Measurements from ENCODE around the gene TAOK2. TPM values are rescaled to one million over a fixed set of nuclear protein-coding genes. Genes with fewer than 3 reads are reported as not detected.

Gene TAOK2
- total RNA-seq (2021; ENCODE audit: unreplicated experiment) (99.4 TPM), Bru-seq, nascent RNA (percentile 88 among the genes with signal in this experiment), BruChase-seq, experiment 1, labeled RNA remaining after a 2-hour chase (percentile 95 among the genes with signal in this experiment), BruChase-seq, experiment 2, labeled RNA remaining after a 6-hour chase (percentile 95 among the genes with signal in this experiment)
- polyA plus RNA-seq (2012; ENCODE audit: insufficient read length) = 71.7 TPM
- long read RNA-seq, full-length matches to known transcripts = 32 of 132 reads
- long read RNA-seq, partial matches to known transcripts = 76 of 132 reads
- long read RNA-seq, other reads (novel, unspliced or antisense) = 24 of 132 reads

DNA sequence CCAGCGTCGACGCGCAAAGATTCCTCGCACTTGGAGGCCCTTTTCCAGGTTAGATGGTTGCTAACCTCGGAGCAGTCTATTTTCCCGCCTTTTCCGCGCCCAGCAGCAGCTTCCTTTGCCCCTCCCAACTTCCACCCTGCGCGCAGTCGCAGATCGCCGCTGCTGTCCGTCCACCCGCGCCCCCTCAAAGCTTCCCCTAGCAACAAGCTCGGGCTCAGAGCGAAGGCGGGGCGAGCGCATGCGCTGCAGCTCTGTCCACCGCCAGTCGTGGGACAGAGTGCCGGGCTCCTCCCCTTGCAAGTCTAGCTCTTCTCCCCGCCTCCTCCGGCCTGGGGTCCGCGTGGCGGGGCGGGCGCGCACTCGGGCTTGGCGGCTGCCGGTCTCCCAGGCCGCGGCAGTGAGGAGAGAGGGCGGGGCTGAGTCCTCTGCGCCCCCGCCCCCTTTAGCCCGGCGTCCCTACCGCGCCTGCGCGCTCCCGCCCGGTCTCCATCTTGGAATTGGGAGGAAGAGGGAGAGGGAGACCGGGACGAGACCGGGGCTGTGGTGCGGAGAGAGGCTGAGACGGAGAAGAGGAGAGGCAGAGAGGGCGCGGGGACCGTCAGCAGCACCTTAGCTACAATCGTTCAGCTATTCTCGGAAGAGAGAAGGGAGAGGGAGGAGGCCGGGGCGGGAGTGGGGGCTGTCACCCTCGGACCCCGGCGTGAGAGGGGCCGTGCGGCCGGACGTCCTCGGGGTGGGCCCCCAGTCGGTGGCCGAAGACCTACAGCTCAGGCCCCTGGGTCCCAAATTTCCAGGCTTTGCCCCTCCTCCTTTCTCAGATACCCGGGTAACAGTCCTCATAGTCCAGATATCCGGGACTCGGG is at the start of gene TAOK2:
Gene TAOK2, plus strand, starts transcription at position 485 of the 863 bp plus-strand sequence. CDS start 3,905 bp downstream, outside the sequence.
- intact Hi-C loops (cut with micrococcal nuclease; ENCODE audit: unreplicated experiment) (no loop called here), in situ Hi-C loops (cut with HindIII; ENCODE audit: low pct_unique_long_range_greater_than_20kb, low sequenced_read_pairs) (no loop called here)
- Histone ChIP-seq H3K9me3 (ENCODE audit: control insufficient read depth, insufficient read depth, low read depth, low read length) (no peaks in the 10 kb centered on the region), H3K4me1 (ENCODE audit: control insufficient read depth, insufficient read depth, low read length) (peaks cover 19% of the 10 kb centered on the region), H3K27me3 (ENCODE audit: control insufficient read depth, insufficient read depth, low read length) (no peaks in the 10 kb centered on the region), H3K4me3 (ENCODE audit: low read depth in 2 of 2, low read length in 2 of 2) (peak within 1 kb of the TSS; percentile 71 to 96), H3K27ac (ENCODE audit: low read length) (peak within 1 kb of the TSS; percentile 88), H3K36me3 (ENCODE audit: control insufficient read depth, insufficient read depth, low read length) (peaks cover 6% of the 10 kb centered on the region)
- no TSS peak for BruUV-seq (replicated peaks)
- ChIA-PET POLR2A (interaction anchor here (0.6 to 1.3 kb wide), 7 partner anchors 11 to 278 kb away, joined by 3 to 9 read pairs (median 5); partner anchors contain the start of gene TMEM219), CTCF (interaction anchor here (0.5 to 0.6 kb wide), 2 partner anchors 53 to 73 kb away, joined by 3 to 5 read pairs; no protein-coding TSS in a partner anchor)
- DNase-seq (ENCODE audit: low read depth, low spot score) (peak; percentile 81), ATAC-seq (peak; percentile 96)
- TF ChIP-seq SIN3A (IDR thresholded peaks at IDR 0.05; ENCODE audit: borderline replicate concordance, insufficient read depth, low read depth, low read length) (peak; percentile 90; the same call in 1 of the 2 replicates), TCF7L2 (IDR thresholded peaks at IDR 0.05; ENCODE audit: low read depth, low read length) (no peak), POLR2AphosphoS5 (IDR thresholded peaks at IDR 0.05; ENCODE audit: low read depth, low read length) (peak; percentile 96)
- TF ChIP-seq, protein P1, sequence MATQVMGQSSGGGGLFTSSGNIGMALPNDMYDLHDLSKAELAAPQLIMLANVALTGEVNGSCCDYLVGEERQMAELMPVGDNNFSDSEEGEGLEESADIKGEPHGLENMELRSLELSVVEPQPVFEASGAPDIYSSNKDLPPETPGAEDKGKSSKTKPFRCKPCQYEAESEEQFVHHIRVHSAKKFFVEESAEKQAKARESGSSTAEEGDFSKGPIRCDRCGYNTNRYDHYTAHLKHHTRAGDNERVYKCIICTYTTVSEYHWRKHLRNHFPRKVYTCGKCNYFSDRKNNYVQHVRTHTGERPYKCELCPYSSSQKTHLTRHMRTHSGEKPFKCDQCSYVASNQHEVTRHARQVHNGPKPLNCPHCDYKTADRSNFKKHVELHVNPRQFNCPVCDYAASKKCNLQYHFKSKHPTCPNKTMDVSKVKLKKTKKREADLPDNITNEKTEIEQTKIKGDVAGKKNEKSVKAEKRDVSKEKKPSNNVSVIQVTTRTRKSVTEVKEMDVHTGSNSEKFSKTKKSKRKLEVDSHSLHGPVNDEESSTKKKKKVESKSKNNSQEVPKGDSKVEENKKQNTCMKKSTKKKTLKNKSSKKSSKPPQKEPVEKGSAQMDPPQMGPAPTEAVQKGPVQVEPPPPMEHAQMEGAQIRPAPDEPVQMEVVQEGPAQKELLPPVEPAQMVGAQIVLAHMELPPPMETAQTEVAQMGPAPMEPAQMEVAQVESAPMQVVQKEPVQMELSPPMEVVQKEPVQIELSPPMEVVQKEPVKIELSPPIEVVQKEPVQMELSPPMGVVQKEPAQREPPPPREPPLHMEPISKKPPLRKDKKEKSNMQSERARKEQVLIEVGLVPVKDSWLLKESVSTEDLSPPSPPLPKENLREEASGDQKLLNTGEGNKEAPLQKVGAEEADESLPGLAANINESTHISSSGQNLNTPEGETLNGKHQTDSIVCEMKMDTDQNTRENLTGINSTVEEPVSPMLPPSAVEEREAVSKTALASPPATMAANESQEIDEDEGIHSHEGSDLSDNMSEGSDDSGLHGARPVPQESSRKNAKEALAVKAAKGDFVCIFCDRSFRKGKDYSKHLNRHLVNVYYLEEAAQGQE (IDR thresholded peaks at IDR 0.05; ENCODE audit: insufficient read depth in 1 of 2, low read depth in 2 of 2, low read length in 1 of 2) = no peak

DNA sequence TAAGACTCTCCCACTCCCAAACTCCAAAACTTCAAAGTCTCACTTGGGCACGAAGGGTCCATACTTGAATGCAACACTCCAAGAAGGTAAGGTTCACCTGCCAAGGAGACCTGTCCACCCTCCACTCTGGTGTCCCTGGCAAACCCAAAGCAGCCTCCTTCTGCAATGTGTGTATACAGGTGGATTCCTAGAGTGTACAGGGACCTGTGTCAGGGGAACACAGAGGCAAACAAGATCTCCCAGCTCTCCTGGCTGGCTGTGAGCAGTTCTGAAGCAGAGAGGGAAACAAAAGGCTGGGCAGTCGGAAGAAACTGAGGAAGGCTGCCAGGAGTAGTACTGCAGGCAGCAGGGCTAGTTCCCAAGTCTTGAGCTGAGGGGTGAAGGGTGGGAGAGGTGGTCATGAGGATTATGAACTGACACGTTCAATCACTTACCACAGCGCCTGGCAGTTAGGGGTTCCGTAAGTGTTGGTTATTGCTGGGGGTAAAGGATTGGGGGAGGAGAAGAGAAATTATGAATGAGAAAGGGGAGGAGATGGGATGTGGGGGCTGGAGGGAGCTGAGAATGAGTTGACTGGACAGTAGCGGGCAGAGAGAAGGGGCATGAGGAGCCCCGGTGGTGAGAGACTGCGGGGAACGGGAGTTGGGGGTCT is 48.4 kb upstream of the TAOK2 start:
- TF ChIP-seq, protein P1 (IDR thresholded peaks at IDR 0.05; ENCODE audit: insufficient read depth in 1 of 2, low read depth in 2 of 2, low read length in 1 of 2) = no peak
- no peak for TF ChIP-seq TCF7L2 (IDR thresholded peaks at IDR 0.05; ENCODE audit: low read depth, low read length)
- no peak; the same call in 1 of the 2 replicates for TF ChIP-seq SIN3A (IDR thresholded peaks at IDR 0.05; ENCODE audit: borderline replicate concordance, insufficient read depth, low read depth, low read length)
- TF ChIP-seq, protein P2, sequence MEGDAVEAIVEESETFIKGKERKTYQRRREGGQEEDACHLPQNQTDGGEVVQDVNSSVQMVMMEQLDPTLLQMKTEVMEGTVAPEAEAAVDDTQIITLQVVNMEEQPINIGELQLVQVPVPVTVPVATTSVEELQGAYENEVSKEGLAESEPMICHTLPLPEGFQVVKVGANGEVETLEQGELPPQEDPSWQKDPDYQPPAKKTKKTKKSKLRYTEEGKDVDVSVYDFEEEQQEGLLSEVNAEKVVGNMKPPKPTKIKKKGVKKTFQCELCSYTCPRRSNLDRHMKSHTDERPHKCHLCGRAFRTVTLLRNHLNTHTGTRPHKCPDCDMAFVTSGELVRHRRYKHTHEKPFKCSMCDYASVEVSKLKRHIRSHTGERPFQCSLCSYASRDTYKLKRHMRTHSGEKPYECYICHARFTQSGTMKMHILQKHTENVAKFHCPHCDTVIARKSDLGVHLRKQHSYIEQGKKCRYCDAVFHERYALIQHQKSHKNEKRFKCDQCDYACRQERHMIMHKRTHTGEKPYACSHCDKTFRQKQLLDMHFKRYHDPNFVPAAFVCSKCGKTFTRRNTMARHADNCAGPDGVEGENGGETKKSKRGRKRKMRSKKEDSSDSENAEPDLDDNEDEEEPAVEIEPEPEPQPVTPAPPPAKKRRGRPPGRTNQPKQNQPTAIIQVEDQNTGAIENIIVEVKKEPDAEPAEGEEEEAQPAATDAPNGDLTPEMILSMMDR (IDR thresholded peaks at IDR 0.05) = no peak
- no peak for TF ChIP-seq POLR2AphosphoS5 (IDR thresholded peaks at IDR 0.05; ENCODE audit: low read depth, low read length)
- intact Hi-C loops (cut with micrococcal nuclease; ENCODE audit: unreplicated experiment) = no loop called here
- H3K9me3 ChIP-seq (ENCODE audit: control insufficient read depth, insufficient read depth, low read depth, low read length) = no peaks in the 10 kb centered on the region
- peaks cover 14% of the 10 kb centered on the region for H3K4me1 ChIP-seq (ENCODE audit: control insufficient read depth, insufficient read depth, low read length)
- H3K27me3 ChIP-seq (ENCODE audit: control insufficient read depth, insufficient read depth, low read length) = no peaks in the 10 kb centered on the region
- CTCF ChIA-PET = interaction anchor here (0.7 kb wide), 1 partner anchor 47 kb away, joined by 3 read pairs; no protein-coding TSS in a partner anchor
- BruUV-seq (replicated peaks) = no TSS peak
- peak overlapping the region; percentile 59 to 88 for H3K4me3 ChIP-seq (ENCODE audit: low read depth in 2 of 2, low read length in 2 of 2)
- in situ Hi-C loops (cut with HindIII; ENCODE audit: low pct_unique_long_range_greater_than_20kb, low sequenced_read_pairs) = no loop called here
- H3K27ac ChIP-seq (ENCODE audit: low read length) = peak overlapping the region; percentile 97
- POLR2A ChIA-PET = interaction anchor here (0.6 kb wide), 2 partner anchors 19 to 139 kb away, joined by 3 to 6 read pairs; no protein-coding TSS in a partner anchor
- DNase-seq (ENCODE audit: low read depth, low spot score) (no peak), ATAC-seq (peak; percentile 23)
- H3K36me3 ChIP-seq (ENCODE audit: control insufficient read depth, insufficient read depth, low read length) = 0 out of 2 replicates have a peak, but pooled peaks cover 5% of the 10 kb centered on the region

All from Panc1 (cell line).